ENCODE measurements around the gene TSPAN7.

Gene TSPAN7

GRCh38 chrX:38636949-38637819, 75.8 kb downstream of the TSPAN7 start:
- no peak overlapping the region for H3K4me3 ChIP-seq (ENCODE audit: low read depth, low read length, poor library complexity, severe bottlenecking)
- no peaks in the 10 kb centered on the region for H3K79me2 ChIP-seq (ENCODE audit: insufficient read depth, low read length)
- H2AFZ ChIP-seq (ENCODE audit: low read length): no peak overlapping the region
- H3K9me3 ChIP-seq (ENCODE audit: low read length): no peaks in the 10 kb centered on the region
- H4K20me1 ChIP-seq (ENCODE audit: insufficient read depth, low read length): no peaks in the 10 kb centered on the region
- H3K4me2 ChIP-seq (ENCODE audit: low read length): no peak overlapping the region
- H3K4me1 ChIP-seq (ENCODE audit: insufficient read depth, low read length, severe bottlenecking): no peaks in the 10 kb centered on the region
- no peaks in the 10 kb centered on the region for H3K27me3 ChIP-seq (ENCODE audit: insufficient read depth, low read length)
- no peaks in the 10 kb centered on the region for H3F3A ChIP-seq (ENCODE audit: insufficient read depth, low read length)
- no peaks in the 10 kb centered on the region for H3K9me2 ChIP-seq (ENCODE audit: low read depth, low read length)
- no peak overlapping the region for H3K27ac ChIP-seq (ENCODE audit: low read depth, low read length, poor library complexity, severe bottlenecking)
- no peak for TF ChIP-seq CTCF (IDR thresholded peaks at IDR 0.05; ENCODE audit: low read length)
- no peak for TF ChIP-seq EZH2 (IDR thresholded peaks at IDR 0.05; ENCODE audit: borderline replicate concordance, low read length)
- H3K36me3 ChIP-seq (ENCODE audit: insufficient read depth, low read length): no peaks in the 10 kb centered on the region
- H3K9ac ChIP-seq (ENCODE audit: low read length): no peak overlapping the region

- Histone ChIP-seq H3F3A (ENCODE audit: insufficient read depth, low read length) (no peaks in the 10 kb centered on the region), H3K79me2 (ENCODE audit: insufficient read depth, low read length) (no peaks in the 10 kb centered on the region), H2AFZ (ENCODE audit: low read length) (no peak overlapping the region), H3K9me3 (ENCODE audit: low read length) (no peaks in the 10 kb centered on the region), H3K4me1 (ENCODE audit: insufficient read depth, low read length, severe bottlenecking) (no peaks in the 10 kb centered on the region), H3K4me2 (ENCODE audit: low read length) (no peak overlapping the region), H3K36me3 (ENCODE audit: insufficient read depth, low read length) (no peaks in the 10 kb centered on the region), H3K27me3 (ENCODE audit: insufficient read depth, low read length) (no peaks in the 10 kb centered on the region), H3K9ac (ENCODE audit: low read length) (no peak overlapping the region), H3K9me2 (ENCODE audit: low read depth, low read length) (no peaks in the 10 kb centered on the region), H3K4me3 (ENCODE audit: low read depth, low read length, poor library complexity, severe bottlenecking) (no peak overlapping the region), H4K20me1 (ENCODE audit: insufficient read depth, low read length) (no peaks in the 10 kb centered on the region), H3K27ac (ENCODE audit: low read depth, low read length, poor library complexity, severe bottlenecking) (no peak overlapping the region)
- no peak for TF ChIP-seq CTCF (IDR thresholded peaks at IDR 0.05; ENCODE audit: low read length)
- TF ChIP-seq EZH2 (IDR thresholded peaks at IDR 0.05; ENCODE audit: borderline replicate concordance, low read length): no peak
Measured at GRCh38 chrX:38638952-38639529, 77.7 kb downstream of the TSPAN7 start.

- Histone ChIP-seq H3K36me3 (ENCODE audit: insufficient read depth, low read length) (no peaks in the 10 kb centered on the region), H2AFZ (ENCODE audit: low read length) (no peak overlapping the region), H3K4me1 (ENCODE audit: insufficient read depth, low read length, severe bottlenecking) (no peaks in the 10 kb centered on the region), H3K9ac (ENCODE audit: low read length) (no peak overlapping the region), H3K4me3 (ENCODE audit: low read depth, low read length, poor library complexity, severe bottlenecking) (no peak overlapping the region), H3K4me2 (ENCODE audit: low read length) (no peak overlapping the region), H4K20me1 (ENCODE audit: insufficient read depth, low read length) (no peaks in the 10 kb centered on the region), H3K27ac (ENCODE audit: low read depth, low read length, poor library complexity, severe bottlenecking) (no peak overlapping the region), H3K27me3 (ENCODE audit: insufficient read depth, low read length) (no peaks in the 10 kb centered on the region), H3K9me2 (ENCODE audit: low read depth, low read length) (no peaks in the 10 kb centered on the region), H3F3A (ENCODE audit: insufficient read depth, low read length) (no peaks in the 10 kb centered on the region), H3K9me3 (ENCODE audit: low read length) (no peaks in the 10 kb centered on the region), H3K79me2 (ENCODE audit: insufficient read depth, low read length) (no peaks in the 10 kb centered on the region)
- TF ChIP-seq EZH2 (IDR thresholded peaks at IDR 0.05; ENCODE audit: borderline replicate concordance, low read length) (no peak), CTCF (IDR thresholded peaks at IDR 0.05; ENCODE audit: low read length) (no peak)
Measured at GRCh38 chrX:38639730-38640129, 78.4 kb downstream of the TSPAN7 start.
